AG04449 (cell line): ENCODE data around the gene SMIM12.

Experiments used
- CTCF ChIA-PET: fragments of 350-600 bp; formaldehyde crosslinking; extraction: SDS; loops from one replicate; lab custom pipeline; 2021; ENCODE audit warnings: antibody characterized with exemption; lab: Yijun Ruan, JAX
- POLR2A ChIA-PET: fragments of 400-600, 350-600 bp; formaldehyde crosslinking; extraction: SDS; loops from one replicate; lab custom pipeline; 2020; ENCODE audit warnings: antibody characterized with exemption, inconsistent platforms; lab: Yijun Ruan, JAX
- DNase-seq: peaks from one replicate; pipeline ENCODE4 v3.0.0-alpha.2; 2010; ENCODE audit warnings: low read depth, low spot score
- H3K4me3 ChIP-seq: 2 replicates; pipeline ENCODE4 v1.5.1; 2011; ENCODE audit warnings: low read depth, mild to moderate bottlenecking, control low read depth, low read length
- TF ChIP-seq, protein P1 (sequence below): IDR thresholded peaks from one replicate; pipeline ENCODE4 v1.5.1; 2011; ENCODE audit warnings: mild to moderate bottlenecking, moderate library complexity, low read length, control low read depth, inconsistent platforms; ENCODE audit not compliant: insufficient read depth; ENCODE audit errors: missing control alignments

The SMIM12 gene

GRCh38 chr1:34879230-34879629 lies 19.7 kb upstream of the SMIM12 start:
- CTCF ChIA-PET = interaction anchor here (1.0 to 3.2 kb wide), 2 partner anchors 12 to 19 kb away, joined by 5 to 22 read pairs; partner anchors contain the start of gene SMIM12
- H3K4me3 ChIP-seq = no peak overlapping the region
- TF ChIP-seq, protein P1, sequence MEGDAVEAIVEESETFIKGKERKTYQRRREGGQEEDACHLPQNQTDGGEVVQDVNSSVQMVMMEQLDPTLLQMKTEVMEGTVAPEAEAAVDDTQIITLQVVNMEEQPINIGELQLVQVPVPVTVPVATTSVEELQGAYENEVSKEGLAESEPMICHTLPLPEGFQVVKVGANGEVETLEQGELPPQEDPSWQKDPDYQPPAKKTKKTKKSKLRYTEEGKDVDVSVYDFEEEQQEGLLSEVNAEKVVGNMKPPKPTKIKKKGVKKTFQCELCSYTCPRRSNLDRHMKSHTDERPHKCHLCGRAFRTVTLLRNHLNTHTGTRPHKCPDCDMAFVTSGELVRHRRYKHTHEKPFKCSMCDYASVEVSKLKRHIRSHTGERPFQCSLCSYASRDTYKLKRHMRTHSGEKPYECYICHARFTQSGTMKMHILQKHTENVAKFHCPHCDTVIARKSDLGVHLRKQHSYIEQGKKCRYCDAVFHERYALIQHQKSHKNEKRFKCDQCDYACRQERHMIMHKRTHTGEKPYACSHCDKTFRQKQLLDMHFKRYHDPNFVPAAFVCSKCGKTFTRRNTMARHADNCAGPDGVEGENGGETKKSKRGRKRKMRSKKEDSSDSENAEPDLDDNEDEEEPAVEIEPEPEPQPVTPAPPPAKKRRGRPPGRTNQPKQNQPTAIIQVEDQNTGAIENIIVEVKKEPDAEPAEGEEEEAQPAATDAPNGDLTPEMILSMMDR = no peak
- DNase-seq = no peak
- POLR2A ChIA-PET = no interaction called here

- no peak for DNase-seq
- CTCF ChIA-PET = interaction anchor here (3.2 kb wide), 1 partner anchor 10 kb away, joined by 22 read pairs; no protein-coding TSS in a partner anchor
- TF ChIP-seq, protein P1 = no peak
- no peak overlapping the region for H3K4me3 ChIP-seq
- POLR2A ChIA-PET = no interaction called here
These were observed 16.9 kb upstream of the SMIM12 start for GRCh38 chr1:34876406-34876805.

GRCh38 chr1:34874296-34874952 lies 14.9 kb upstream of the SMIM12 start:
- TF ChIP-seq, protein P1 = no peak
- no peak for DNase-seq
- POLR2A ChIA-PET = no interaction called here
- CTCF ChIA-PET = interaction anchor here (1.2 to 11.5 kb wide), 2 partner anchors 9 to 18 kb away, joined by 8 to 158 read pairs; partner anchors contain the start of gene SMIM12
- no peak overlapping the region for H3K4me3 ChIP-seq

DNA sequence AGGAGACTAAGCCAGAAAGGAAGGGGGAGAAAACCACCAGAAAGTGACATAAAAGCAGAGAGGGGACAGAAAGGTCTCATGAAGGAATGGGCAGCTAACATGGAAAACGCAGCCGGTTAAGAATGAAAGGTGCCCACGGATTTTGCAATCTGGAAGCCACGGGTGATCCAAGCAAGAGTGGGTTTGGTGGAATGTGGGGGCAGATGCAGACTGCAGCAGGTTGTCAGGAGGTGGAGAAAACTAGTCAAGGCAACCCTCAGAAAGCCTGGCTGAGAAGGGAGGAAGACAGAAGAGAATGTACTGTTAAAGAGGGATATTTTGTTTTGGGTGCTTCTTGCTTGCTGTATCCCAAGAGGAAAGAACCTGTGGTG lies 12.6 kb upstream of the SMIM12 start:
- CTCF ChIA-PET = interaction anchor here (2.4 to 11.5 kb wide), 2 partner anchors 13 to 16 kb away, joined by 5 to 158 read pairs; partner anchors contain the start of gene SMIM12
- DNase-seq = no peak
- TF ChIP-seq, protein P1 = no peak
- POLR2A ChIA-PET = no interaction called here
- no peak overlapping the region for H3K4me3 ChIP-seq

GRCh38 chr1:34871443-34872132 lies 12.0 kb upstream of the SMIM12 start:
- no peak overlapping the region for H3K4me3 ChIP-seq
- no peak for DNase-seq
- POLR2A ChIA-PET = no interaction called here
- TF ChIP-seq, protein P1 = no peak
- CTCF ChIA-PET = interaction anchor here (2.4 to 11.5 kb wide), 2 partner anchors 13 to 15 kb away, joined by 5 to 158 read pairs; partner anchors contain the start of gene SMIM12

DNA sequence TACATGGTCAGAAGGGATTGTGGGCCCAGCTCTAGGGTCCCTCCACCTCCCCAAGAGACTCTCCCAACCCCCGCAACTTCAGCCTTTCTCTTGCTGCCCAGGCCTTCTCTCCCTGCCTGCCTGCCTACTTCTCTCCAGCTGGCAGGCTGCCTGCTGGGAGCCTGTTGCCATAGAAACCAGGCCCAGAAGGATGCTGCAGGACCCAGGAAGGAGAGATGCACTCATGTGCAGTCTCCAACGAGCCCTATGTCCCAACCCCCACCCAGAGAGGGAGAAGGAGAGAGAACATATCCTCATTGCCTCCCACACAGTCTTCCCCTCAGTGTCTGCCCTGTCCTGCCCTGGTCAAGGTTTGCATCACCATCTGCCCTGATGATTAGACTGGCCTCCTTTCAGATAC lies 10.8 kb upstream of the SMIM12 start:
- POLR2A ChIA-PET = no interaction called here

More for the DNA sequence above, 10.8 kb upstream of the SMIM12 start:
- TF ChIP-seq, protein P1 = no peak
- DNase-seq = no peak
- H3K4me3 ChIP-seq = no peak overlapping the region
- CTCF ChIA-PET = interaction anchor here (11.5 kb wide), 1 partner anchor 14 kb away, joined by 158 read pairs; the partner anchor contains the start of gene SMIM12
